ENCODE measurements around the gene ABTB2.

DNA sequence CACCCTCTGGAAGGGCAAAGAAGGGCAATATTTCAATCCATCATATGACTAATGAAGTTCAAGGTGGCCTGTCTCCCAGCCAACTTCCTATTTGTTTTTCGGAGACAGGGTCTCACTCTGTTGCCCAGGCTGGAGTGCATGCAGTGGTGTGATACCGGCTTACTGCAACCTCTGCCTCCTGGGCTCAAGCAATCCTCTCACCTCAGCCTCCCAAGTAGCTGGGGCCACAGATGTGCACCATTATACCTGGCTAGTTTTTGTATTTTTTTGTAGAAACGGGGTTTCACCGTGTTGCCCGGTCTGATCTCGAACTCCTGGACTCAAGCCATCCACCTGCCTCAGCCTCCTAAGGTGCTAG, 13.4 kb downstream of the ABTB2 start:
- TF ChIP-seq, protein P1, sequence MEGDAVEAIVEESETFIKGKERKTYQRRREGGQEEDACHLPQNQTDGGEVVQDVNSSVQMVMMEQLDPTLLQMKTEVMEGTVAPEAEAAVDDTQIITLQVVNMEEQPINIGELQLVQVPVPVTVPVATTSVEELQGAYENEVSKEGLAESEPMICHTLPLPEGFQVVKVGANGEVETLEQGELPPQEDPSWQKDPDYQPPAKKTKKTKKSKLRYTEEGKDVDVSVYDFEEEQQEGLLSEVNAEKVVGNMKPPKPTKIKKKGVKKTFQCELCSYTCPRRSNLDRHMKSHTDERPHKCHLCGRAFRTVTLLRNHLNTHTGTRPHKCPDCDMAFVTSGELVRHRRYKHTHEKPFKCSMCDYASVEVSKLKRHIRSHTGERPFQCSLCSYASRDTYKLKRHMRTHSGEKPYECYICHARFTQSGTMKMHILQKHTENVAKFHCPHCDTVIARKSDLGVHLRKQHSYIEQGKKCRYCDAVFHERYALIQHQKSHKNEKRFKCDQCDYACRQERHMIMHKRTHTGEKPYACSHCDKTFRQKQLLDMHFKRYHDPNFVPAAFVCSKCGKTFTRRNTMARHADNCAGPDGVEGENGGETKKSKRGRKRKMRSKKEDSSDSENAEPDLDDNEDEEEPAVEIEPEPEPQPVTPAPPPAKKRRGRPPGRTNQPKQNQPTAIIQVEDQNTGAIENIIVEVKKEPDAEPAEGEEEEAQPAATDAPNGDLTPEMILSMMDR (conservative IDR thresholded peaks at IDR 0.05 in 1 of 2, IDR thresholded peaks at IDR 0.05 in 1 of 2; ENCODE audit: low read depth in 1 of 2, low read length in 2 of 2) = no peak
- no peak for TF ChIP-seq EZH2 (IDR thresholded peaks at IDR 0.05; ENCODE audit: low read length, missing control alignments)
